Stomach smooth muscle (tissue), 2 donors: Measurements from ENCODE around the gene MBNL1.

ENCODE experiments used
- H3K27ac ChIP-seq: one replicate; pipeline ENCODE4 v1.7.0; 2013; ENCODE audit warnings: mild to moderate bottlenecking, low read length, inconsistent platforms
- H3K27me3 ChIP-seq, 2 donors: one replicate each; pipeline ENCODE4 v1.7.0; 2013; ENCODE audit warnings: low read length in 2 of 2; ENCODE audit not compliant: insufficient read depth in 2 of 2, control insufficient read depth in 1 of 2
- H3K36me3 ChIP-seq, 2 donors: one replicate each; pipeline ENCODE4 v1.7.0; 2013; ENCODE audit warnings: low read length in 2 of 2; ENCODE audit not compliant: control insufficient read depth in 2 of 2, insufficient read depth in 2 of 2
- H3K4me1 ChIP-seq: one replicate; pipeline ENCODE4 v1.7.0; 2013; ENCODE audit warnings: low read length; ENCODE audit not compliant: control insufficient read depth, insufficient read depth
- H3K4me3 ChIP-seq, 2 donors: one replicate each; pipeline ENCODE4 v1.7.0; 2013; ENCODE audit warnings: low read length in 2 of 2
- H3K9ac ChIP-seq, 2 donors: one replicate each; pipeline ENCODE4 v1.7.0; 2013; ENCODE audit warnings: low read length in 2 of 2, mild to moderate bottlenecking in 1 of 2
- H3K9me3 ChIP-seq, 2 donors: one replicate each; pipeline ENCODE4 v1.7.0; 2013; ENCODE audit warnings: low read length in 2 of 2; ENCODE audit not compliant: control insufficient read depth in 2 of 2
- donor health status: healthy.
- donor health status: Pancreatic carcinoma.

The MBNL1 gene

GRCh38 chr3:152349392-152349791 lies 80.7 kb downstream of the MBNL1 start:
- H3K9me3 ChIP-seq: no peaks in the 10 kb centered on the region
- H3K4me3 ChIP-seq: no peak overlapping the region
- H3K9ac ChIP-seq: no peak overlapping the region
- no peaks in the 10 kb centered on the region for H3K27me3 ChIP-seq
- peaks cover 4% of the 10 kb centered on the region for H3K4me1 ChIP-seq
- no peaks in the 10 kb centered on the region for H3K36me3 ChIP-seq
- H3K27ac ChIP-seq: no peak overlapping the region

- Histone ChIP-seq H3K4me3 (no peak overlapping the region), H3K4me1 (peaks cover 4% of the 10 kb centered on the region), H3K9ac (no peak overlapping the region), H3K27me3 (no peaks in the 10 kb centered on the region), H3K27ac (no peak overlapping the region), H3K9me3 (no peaks in the 10 kb centered on the region), H3K36me3 (no peaks in the 10 kb centered on the region)
These were observed 81.4 kb downstream of the MBNL1 start for GRCh38 chr3:152350139-152350538.

GRCh38 chr3:152350776-152351175 lies 82.0 kb downstream of the MBNL1 start:
- peaks cover 4% of the 10 kb centered on the region for H3K4me1 ChIP-seq
- no peak overlapping the region for H3K27ac ChIP-seq
- no peaks in the 10 kb centered on the region for H3K27me3 ChIP-seq
- H3K4me3 ChIP-seq: no peak overlapping the region
- H3K36me3 ChIP-seq: no peaks in the 10 kb centered on the region
- H3K9me3 ChIP-seq: no peaks in the 10 kb centered on the region
- no peak overlapping the region for H3K9ac ChIP-seq

- no peak overlapping the region for H3K27ac ChIP-seq
- H3K9me3 ChIP-seq: no peaks in the 10 kb centered on the region
- H3K27me3 ChIP-seq: no peaks in the 10 kb centered on the region
- H3K36me3 ChIP-seq: no peaks in the 10 kb centered on the region
- H3K9ac ChIP-seq: no peak overlapping the region
- no peak overlapping the region for H3K4me3 ChIP-seq
- H3K4me1 ChIP-seq: peaks cover 4% of the 10 kb centered on the region
These were observed 83.8 kb downstream of the MBNL1 start for GRCh38 chr3:152352554-152352953.

- H3K9me3 ChIP-seq: no peaks in the 10 kb centered on the region
- no peaks in the 10 kb centered on the region for H3K36me3 ChIP-seq
- no peak overlapping the region for H3K4me3 ChIP-seq
- no peak overlapping the region for H3K27ac ChIP-seq
- H3K4me1 ChIP-seq: peaks cover 7% of the 10 kb centered on the region
- no peak overlapping the region for H3K9ac ChIP-seq
- H3K27me3 ChIP-seq: no peaks in the 10 kb centered on the region
These were observed 84.8 kb downstream of the MBNL1 start for GRCh38 chr3:152353578-152353977.

GRCh38 chr3:152355744-152356665 lies 87.3 kb downstream of the MBNL1 start:
- Histone ChIP-seq H3K27ac (no peak overlapping the region), H3K4me1 (peaks cover 3% of the 10 kb centered on the region), H3K9me3 (no peaks in the 10 kb centered on the region), H3K36me3 (no peaks in the 10 kb centered on the region), H3K27me3 (no peaks in the 10 kb centered on the region), H3K4me3 (no peak overlapping the region), H3K9ac (no peak overlapping the region)

GRCh38 chr3:152356870-152357276 lies 88.1 kb downstream of the MBNL1 start:
- Histone ChIP-seq H3K4me3 (no peak overlapping the region), H3K36me3 (no peaks in the 10 kb centered on the region), H3K4me1 (peaks cover 3% of the 10 kb centered on the region), H3K27me3 (no peaks in the 10 kb centered on the region), H3K9ac (no peak overlapping the region), H3K9me3 (no peaks in the 10 kb centered on the region), H3K27ac (no peak overlapping the region)

GRCh38 chr3:152357587-152357986 lies 88.9 kb downstream of the MBNL1 start:
- no peaks in the 10 kb centered on the region for H3K27me3 ChIP-seq
- H3K36me3 ChIP-seq: no peaks in the 10 kb centered on the region
- H3K4me1 ChIP-seq: peaks cover 3% of the 10 kb centered on the region
- no peak overlapping the region for H3K9ac ChIP-seq
- no peak overlapping the region for H3K27ac ChIP-seq
- no peak overlapping the region for H3K4me3 ChIP-seq
- no peaks in the 10 kb centered on the region for H3K9me3 ChIP-seq

- Histone ChIP-seq H3K9ac (no peak overlapping the region), H3K27me3 (no peaks in the 10 kb centered on the region), H3K36me3 (no peaks in the 10 kb centered on the region), H3K4me3 (no peak overlapping the region), H3K9me3 (no peaks in the 10 kb centered on the region), H3K4me1 (peaks cover 3% of the 10 kb centered on the region), H3K27ac (no peak overlapping the region)
These were observed 90.9 kb downstream of the MBNL1 start for GRCh38 chr3:152359385-152360248.

- Histone ChIP-seq H3K27ac (no peak overlapping the region), H3K4me3 (no peak overlapping the region), H3K36me3 (no peaks in the 10 kb centered on the region), H3K4me1 (peaks cover 3% of the 10 kb centered on the region), H3K27me3 (no peaks in the 10 kb centered on the region), H3K9ac (no peak overlapping the region), H3K9me3 (no peaks in the 10 kb centered on the region)
These were observed 91.6 kb downstream of the MBNL1 start for GRCh38 chr3:152360302-152360701.
